Testis (tissue), 3 donors: ENCODE results near the gene HIPK4. TPM values are rescaled to one million over a fixed set of nuclear protein-coding genes. Genes with fewer than 3 reads are reported as not detected.

Experiments
- DNase-seq: peaks from one replicate; pipeline ENCODE4 v3.0.0-alpha.2; 2019
- H3K27ac ChIP-seq, 2 donors: fragments of 200-600 bp; sonication (generic); one replicate each; pipeline ENCODE4 v1.5.1; 2019
- H3K27me3 ChIP-seq: fragments of 200-600 bp; sonication (generic); one replicate; pipeline ENCODE4 v1.5.1; 2019
- H3K36me3 ChIP-seq: fragments of 200-600 bp; sonication (generic); one replicate; pipeline ENCODE4 v1.5.1; 2017; ENCODE audit warnings: low read depth; ENCODE audit errors: missing control alignments
- H3K4me1 ChIP-seq: fragments of 200-600 bp; sonication (generic); one replicate; pipeline ENCODE4 v1.5.1; 2019
- H3K4me3 ChIP-seq, 2 donors: fragments of 200-600 bp; sonication (generic); one replicate each; pipeline ENCODE4 v1.5.1; 2017 to 2019
- H3K9me3 ChIP-seq: fragments of 200-600 bp; sonication (generic); one replicate; pipeline ENCODE4 v1.5.1; 2017
- POLR2A ChIP-seq: fragments of 450-650 bp; IDR thresholded peaks from one replicate; pipeline ENCODE4 v1.6.1; 2017; ENCODE audit warnings: antibody characterized with exemption, mild to moderate bottlenecking, moderate library complexity
- WGBS, 2 donors: methylation state at CpG; one replicate each; pipeline ENCODE4 v1.1.5; 2018; 5-methylcytosine and 5-hydroxymethylcytosine counted together
- intact Hi-C: fragments of 100-400 bp; cut with DNase I; formaldehyde crosslinking; loops from one replicate; pipeline ENCODE4 v1.15.1; 2023; ENCODE audit warnings: low total_unique reads
- polyA plus RNA-seq: library from polyadenylated mRNA; stranded (reverse); fragments of 350-450 nt; fragmentation: Illumina TruSeq; extraction: RNeasy Lipid Tissue Mini Kit (QIAGEN cat#74804); gene quantifications from one replicate; pipeline ENCODE4 v1.2.3, GENCODE V29; 2014; ENCODE audit warnings: low read depth, low replicate concordance; ENCODE audit not compliant: insufficient read depth
- total RNA-seq, 2 donors: library from RNA; depleted of rRNA; stranded (reverse); fragments of >200 nt; gene quantifications; one replicate each; pipeline ENCODE4 v1.2.3, GENCODE V29; 2016
- TF ChIP-seq, protein P1 (sequence below), 3 experiments: fragments of 450-650 bp in 2 of 3; fragments of 200-600 bp in 1 of 3; sonication (generic) in 1 of 3; IDR thresholded peaks; one replicate each; pipeline ENCODE4 v1.5.1; 2016 to 2019; ENCODE audit warnings: antibody characterized with exemption in 3 of 3, mild to moderate bottlenecking in 2 of 3, moderate library complexity in 1 of 3

HIPK4 gene
- total and polyA plus RNA-seq, 3 donors from 2014 or later = 13.7 to 32.8 (median 30.3) TPM

GRCh38 chr19:40342644-40343311, 47.2 kb downstream of the HIPK4 start:
- no peaks in the 10 kb centered on the region for H3K27me3 ChIP-seq
- peak overlapping the region; percentile 36 to 85 for H3K27ac ChIP-seq
- H3K9me3 ChIP-seq = no peaks in the 10 kb centered on the region
- H3K4me1 ChIP-seq = peaks cover 11% of the 10 kb centered on the region
- intact Hi-C loops = no loop called here
- no peak overlapping the region for H3K4me3 ChIP-seq
- TF ChIP-seq, protein P1, sequence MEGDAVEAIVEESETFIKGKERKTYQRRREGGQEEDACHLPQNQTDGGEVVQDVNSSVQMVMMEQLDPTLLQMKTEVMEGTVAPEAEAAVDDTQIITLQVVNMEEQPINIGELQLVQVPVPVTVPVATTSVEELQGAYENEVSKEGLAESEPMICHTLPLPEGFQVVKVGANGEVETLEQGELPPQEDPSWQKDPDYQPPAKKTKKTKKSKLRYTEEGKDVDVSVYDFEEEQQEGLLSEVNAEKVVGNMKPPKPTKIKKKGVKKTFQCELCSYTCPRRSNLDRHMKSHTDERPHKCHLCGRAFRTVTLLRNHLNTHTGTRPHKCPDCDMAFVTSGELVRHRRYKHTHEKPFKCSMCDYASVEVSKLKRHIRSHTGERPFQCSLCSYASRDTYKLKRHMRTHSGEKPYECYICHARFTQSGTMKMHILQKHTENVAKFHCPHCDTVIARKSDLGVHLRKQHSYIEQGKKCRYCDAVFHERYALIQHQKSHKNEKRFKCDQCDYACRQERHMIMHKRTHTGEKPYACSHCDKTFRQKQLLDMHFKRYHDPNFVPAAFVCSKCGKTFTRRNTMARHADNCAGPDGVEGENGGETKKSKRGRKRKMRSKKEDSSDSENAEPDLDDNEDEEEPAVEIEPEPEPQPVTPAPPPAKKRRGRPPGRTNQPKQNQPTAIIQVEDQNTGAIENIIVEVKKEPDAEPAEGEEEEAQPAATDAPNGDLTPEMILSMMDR (IDR thresholded peaks at IDR 0.05) = no peak
- no peak for TF ChIP-seq POLR2A
- no peaks in the 10 kb centered on the region for H3K36me3 ChIP-seq
- 65 to 70% methylated on average over 11 of the region's 11 CpGs for WGBS, 2 donors
- DNase-seq = no peak

- TF ChIP-seq, protein P1 (IDR thresholded peaks at IDR 0.05) = no peak
- TF ChIP-seq POLR2A = no peak
- Histone ChIP-seq H3K9me3 (no peaks in the 10 kb centered on the region), H3K4me3 (no peak overlapping the region), H3K27ac (peak overlapping the region; percentile 36 to 85), H3K36me3 (no peaks in the 10 kb centered on the region), H3K27me3 (no peaks in the 10 kb centered on the region), H3K4me1 (peaks cover 5% of the 10 kb centered on the region)
- intact Hi-C loops = no loop called here
- 57 to 66% methylated on average over 8 to 9 of the region's 9 CpGs for WGBS, 2 donors
- DNase-seq = peak; percentile 24
These were observed 48.1 kb downstream of the HIPK4 start for GRCh38 chr19:40341601-40342482.

- no peaks in the 10 kb centered on the region for H3K27me3 ChIP-seq
- H3K4me3 ChIP-seq = no peak overlapping the region
- no peaks in the 10 kb centered on the region for H3K9me3 ChIP-seq
- H3K4me1 ChIP-seq = peaks cover 5% of the 10 kb centered on the region
- 93 to 99% methylated on average over 4 of the region's 4 CpGs for WGBS, 2 donors
- no peak overlapping the region for H3K27ac ChIP-seq
- intact Hi-C loops = no loop called here
- DNase-seq = no peak
- H3K36me3 ChIP-seq = no peaks in the 10 kb centered on the region
- TF ChIP-seq, protein P1 (IDR thresholded peaks at IDR 0.05) = no peak
- no peak for TF ChIP-seq POLR2A
These were observed 50.8 kb downstream of the HIPK4 start for GRCh38 chr19:40339018-40339728.

- no peak for TF ChIP-seq POLR2A
- TF ChIP-seq, protein P1 (IDR thresholded peaks at IDR 0.05) = no peak
- no peaks in the 10 kb centered on the region for H3K9me3 ChIP-seq
- H3K4me1 ChIP-seq = no peaks in the 10 kb centered on the region
- WGBS, 2 donors = 96 to 97% methylated on average over 5 of the region's 5 CpGs
- H3K4me3 ChIP-seq = no peak overlapping the region
- intact Hi-C loops = no loop called here
- no peak for DNase-seq
- H3K27me3 ChIP-seq = no peaks in the 10 kb centered on the region
- H3K27ac ChIP-seq = no peak overlapping the region
- H3K36me3 ChIP-seq = no peaks in the 10 kb centered on the region
These were observed 52.4 kb downstream of the HIPK4 start for GRCh38 chr19:40337594-40337993.
